Stimulated activated CD8-positive, alpha-beta memory T cell treated with anti-CD3 and anti-CD28 coated beads, Interleukin-2, amount 100 ng/mL, for 48 hours (primary cell): ENCODE results near the gene CPLX3.

ENCODE experiments used
- DNase-seq, 2 donors: peaks; one replicate each; pipeline ENCODE4 v3.0.0-alpha.2; 2020; ENCODE audit warnings: low read depth in 2 of 2

CPLX3 gene

GRCh38 chr15:74844319-74845207 is 18.1 kb downstream of the CPLX3 start:
- DNase-seq = no peak

- peak in 1 of 2 donors; percentile 31 for DNase-seq
Observed at GRCh38 chr15:74845208-74845568, 18.8 kb downstream of the CPLX3 start.

DNA sequence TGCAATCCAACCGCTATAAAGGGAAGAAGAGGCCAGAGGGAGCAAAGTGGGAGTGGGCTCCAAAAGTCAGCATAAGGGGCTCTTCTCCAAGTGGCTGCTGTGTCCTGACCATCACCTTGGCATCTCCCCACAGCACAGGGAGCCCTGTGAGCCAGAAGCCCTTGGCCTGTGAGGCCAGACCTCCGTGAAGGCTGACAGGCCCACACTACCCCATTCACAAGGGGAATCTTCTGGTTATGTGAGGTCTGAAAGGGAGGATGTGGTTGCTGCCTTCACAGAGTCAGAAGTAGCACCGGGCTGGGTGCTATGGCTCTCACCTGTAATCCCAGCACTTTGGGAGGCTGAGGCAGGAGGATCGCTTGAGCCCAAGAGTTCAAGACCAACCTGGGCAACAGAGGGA is 19.2 kb downstream of the CPLX3 start:
- DNase-seq = no peak

GRCh38 chr15:74847432-74847831 is 21.0 kb downstream of the CPLX3 start:
- no peak for DNase-seq

- no peak for DNase-seq
Observed at GRCh38 chr15:74850393-74850792, 24.0 kb downstream of the CPLX3 start.

GRCh38 chr15:74851960-74852359 is 25.5 kb downstream of the CPLX3 start:
- DNase-seq = no peak

DNA sequence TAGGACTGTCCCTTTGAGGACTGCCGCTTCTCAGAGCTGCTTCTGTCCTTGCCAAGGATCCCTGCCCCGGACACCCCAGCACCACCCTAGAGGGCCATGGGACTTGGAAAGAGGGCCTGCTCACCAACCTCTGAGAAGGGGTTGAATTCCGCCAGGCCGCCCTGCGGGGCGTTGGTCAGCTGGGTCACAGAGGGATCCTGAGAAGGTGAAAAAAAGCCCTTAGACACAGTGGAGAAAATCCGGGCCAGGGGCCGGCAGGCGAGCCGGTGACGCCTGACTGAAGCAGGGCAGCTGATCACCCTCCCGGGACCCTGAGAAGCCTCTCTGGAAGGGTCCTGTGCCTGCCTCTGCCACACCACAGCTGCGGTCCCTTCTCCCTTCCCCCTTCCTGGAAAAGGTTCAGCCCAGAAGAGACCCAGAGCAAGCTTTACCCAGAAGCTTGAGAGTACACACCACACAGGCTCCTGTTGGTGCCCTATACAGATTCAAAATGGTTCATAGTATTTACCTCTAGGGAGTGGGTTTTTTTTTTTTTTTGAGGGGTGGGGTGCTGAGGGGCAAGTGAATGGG is 28.1 kb downstream of the CPLX3 start:
- DNase-seq = no peak

DNA sequence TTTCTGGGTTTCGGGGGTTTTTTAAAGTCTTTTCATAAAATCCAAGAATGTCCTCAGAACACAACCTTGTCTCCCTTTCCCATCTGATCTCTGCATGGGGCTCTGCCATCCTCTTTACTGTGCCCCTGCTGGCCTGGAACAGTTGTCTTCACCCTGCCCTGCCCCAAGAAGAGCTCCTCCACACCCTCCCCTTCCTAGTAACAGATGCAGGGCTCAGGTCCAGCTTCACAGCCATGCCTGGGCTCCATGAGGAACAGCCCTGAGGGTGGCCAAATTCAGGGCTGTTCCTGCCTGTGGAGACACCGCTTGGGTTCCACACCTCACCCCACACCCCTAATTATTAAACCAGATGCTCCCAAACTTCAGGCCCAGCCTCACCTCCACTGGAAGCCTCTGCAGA is 29.4 kb downstream of the CPLX3 start:
- no peak for DNase-seq

DNA sequence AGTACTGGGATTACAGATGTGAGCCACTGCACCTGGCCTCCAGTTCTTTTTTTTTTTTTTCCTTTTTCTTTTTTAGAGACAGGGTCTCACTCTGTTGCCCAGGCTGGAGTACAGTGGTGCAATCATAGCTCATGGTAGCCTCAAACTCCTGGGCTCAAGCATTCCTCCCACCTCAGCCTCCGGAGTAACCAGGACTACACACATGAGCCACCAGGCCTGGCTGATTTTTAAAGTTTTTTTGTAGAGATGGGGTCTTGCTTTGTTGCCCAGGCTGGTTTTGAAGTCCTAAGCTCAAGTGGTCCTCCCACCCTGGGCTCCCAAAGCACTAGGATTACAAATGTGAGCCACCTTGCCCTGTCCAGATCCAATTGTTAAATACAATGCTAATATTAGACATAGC is 30.1 kb downstream of the CPLX3 start:
- DNase-seq = no peak

DNA sequence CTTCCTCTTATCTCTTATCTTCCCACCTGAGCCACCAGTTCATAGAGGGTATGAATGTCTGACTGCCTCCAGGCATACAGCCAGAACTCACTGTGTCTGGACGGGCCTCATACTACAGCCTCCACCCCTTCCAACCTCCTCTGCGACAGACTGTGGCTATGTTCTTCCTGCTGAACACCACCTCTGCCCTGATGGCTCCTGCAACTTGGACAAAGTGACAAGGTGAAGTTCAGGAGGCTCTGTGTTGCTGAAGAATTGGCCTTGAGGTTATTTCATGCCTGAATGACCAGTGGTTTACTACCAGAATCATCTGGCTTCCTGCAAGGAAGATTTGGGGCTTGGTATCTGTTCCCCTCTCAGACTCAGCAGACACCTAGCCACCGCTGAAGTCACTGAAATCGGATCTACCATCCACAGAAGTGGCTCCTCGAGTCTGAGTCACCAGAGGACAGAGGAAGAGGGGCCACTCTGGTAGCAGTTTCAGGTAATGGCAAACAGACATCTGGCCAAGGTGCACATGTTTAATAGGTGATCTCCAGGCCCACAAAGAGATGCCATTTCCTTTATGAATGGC is 30.7 kb downstream of the CPLX3 start:
- DNase-seq = no peak

- DNase-seq = no peak
Observed at GRCh38 chr15:74857671-74858368, 31.4 kb downstream of the CPLX3 start.

GRCh38 chr15:74858369-74858740 is 31.9 kb downstream of the CPLX3 start:
- no peak for DNase-seq

GRCh38 chr15:74863239-74864056 is 37.0 kb downstream of the CPLX3 start:
- no peak for DNase-seq

DNA sequence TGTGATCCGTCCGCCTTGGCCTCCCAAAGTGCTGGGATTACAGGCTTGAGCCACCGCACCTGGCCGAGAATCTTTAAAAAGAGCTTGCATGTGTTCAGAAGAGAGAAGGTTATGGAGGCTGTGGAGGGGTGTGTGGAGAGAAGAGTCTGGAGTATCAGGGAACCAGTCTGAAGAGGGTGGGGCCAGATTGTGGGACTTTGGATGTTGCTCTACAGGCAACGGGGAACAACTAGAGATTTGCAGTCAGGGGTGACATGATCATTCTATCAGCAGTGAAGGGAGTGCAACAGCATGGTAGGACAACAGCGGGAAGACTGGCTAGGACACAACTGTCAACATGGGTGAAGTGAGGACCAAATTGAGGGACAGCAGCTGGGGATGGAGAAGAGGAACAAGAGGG is 37.9 kb downstream of the CPLX3 start:
- no peak for DNase-seq

GRCh38 chr15:74865316-74865715 is 38.9 kb downstream of the CPLX3 start:
- no peak for DNase-seq

DNA sequence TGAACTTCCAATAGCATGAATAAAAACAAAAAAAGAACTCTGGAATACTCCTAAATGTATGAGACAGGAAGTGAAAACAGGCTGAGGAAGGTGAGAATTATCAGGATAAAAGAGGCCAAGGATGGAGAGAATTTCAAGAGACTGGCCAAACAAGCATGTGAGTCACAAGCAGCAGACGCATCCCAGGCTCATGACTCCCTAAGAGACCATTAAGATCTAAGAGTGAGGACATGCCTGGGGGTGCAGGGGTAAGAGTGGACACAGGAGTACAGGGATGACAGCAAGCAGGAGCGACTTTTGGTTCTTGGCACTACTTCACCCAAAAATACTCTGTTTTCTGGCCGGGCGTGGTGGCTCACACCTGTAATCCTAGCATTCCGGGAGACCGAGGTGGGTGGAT is 39.7 kb downstream of the CPLX3 start:
- DNase-seq = no peak

GRCh38 chr15:74867466-74868038 is 41.1 kb downstream of the CPLX3 start:
- no peak for DNase-seq

GRCh38 chr15:74868059-74868458 is 41.6 kb downstream of the CPLX3 start:
- no peak for DNase-seq

- DNase-seq = no peak
Observed at GRCh38 chr15:74869372-74869725, 42.9 kb downstream of the CPLX3 start.

GRCh38 chr15:74869726-74870407 is 43.4 kb downstream of the CPLX3 start:
- no peak for DNase-seq
